ENCODE measurements around the gene MB.

- no peak for TF ChIP-seq CTCF (optimal IDR thresholded peaks at IDR 0.05 in 1 of 3, IDR thresholded peaks at IDR 0.05 in 1 of 3, conservative IDR thresholded peaks at IDR 0.05 in 1 of 3; ENCODE audit: extremely low read depth in 1 of 3, insufficient read depth in 2 of 3, low read length in 3 of 3)
- no peak for TF ChIP-seq EZH2 (IDR thresholded peaks at IDR 0.05; ENCODE audit: low read length)
These were observed 58.4 kb downstream of the MB start for GRCh38 chr22:35558719-35559118.

Measured in keratinocyte (primary cell).